Natural killer cell (primary cell): ENCODE data around the gene NBL1. TPM values are rescaled to one million over a fixed set of nuclear protein-coding genes. Genes with fewer than 3 reads are reported as not detected.

Source experiments
- ATAC-seq, 3 donors: fragments of 150-1000 bp in 2 of 3; fragments of 200-7000 bp in 1 of 3; cut with Tn5 transposase; 1 replicate in 1 of 3; 2 replicates in 2 of 3; pipeline ENCODE4 v1.10.0; 2021; ENCODE audit warnings: mild to moderate bottlenecking in 2 of 3, moderate library complexity in 2 of 3
- DNase-seq, 2 donors: peaks; one replicate each; pipeline versions ENCODE4 v3.0.0 to v3.0.0-alpha.2; 2013 to 2021; ENCODE audit warnings: mixed read lengths in 1 of 2
- H3K27ac ChIP-seq: one replicate; pipeline ENCODE4 v1.5.1; 2013; ENCODE audit warnings: mild to moderate bottlenecking, low read length
- H3K27me3 ChIP-seq: one replicate; pipeline ENCODE4 v1.6.1; 2013; ENCODE audit warnings: low read length; ENCODE audit not compliant: control insufficient read depth, insufficient read depth
- H3K36me3 ChIP-seq: one replicate; pipeline ENCODE4 v1.6.1; 2013; ENCODE audit warnings: low read length; ENCODE audit not compliant: control insufficient read depth, insufficient read depth
- H3K4me1 ChIP-seq: one replicate; pipeline ENCODE4 v1.6.1; 2013; ENCODE audit warnings: low read length; ENCODE audit not compliant: control insufficient read depth, insufficient read depth
- H3K4me3 ChIP-seq: one replicate; pipeline ENCODE4 v1.5.1; 2013; ENCODE audit warnings: low read length
- H3K9me3 ChIP-seq: one replicate; pipeline ENCODE4 v1.6.1; 2013; ENCODE audit warnings: low read length; ENCODE audit not compliant: control insufficient read depth, insufficient read depth
- H3K27ac Mint-ChIP-seq, 2 donors: one replicate each; pipeline ENCODE4 v1.8.0; 2022; ENCODE audit warnings: mild to moderate bottlenecking in 2 of 2, mixed read lengths in 2 of 2, moderate library complexity in 1 of 2
- H3K27me3 Mint-ChIP-seq, 2 donors: one replicate each; pipeline ENCODE4 v1.8.0; 2022; ENCODE audit warnings: low read depth in 2 of 2, mixed read lengths in 2 of 2
- H3K36me3 Mint-ChIP-seq: one replicate; pipeline ENCODE4 v1.8.0; 2022; ENCODE audit warnings: mixed read lengths
- H3K4me1 Mint-ChIP-seq, 2 donors: one replicate each; pipeline ENCODE4 v1.8.0; 2022; ENCODE audit warnings: mixed read lengths in 2 of 2
- H3K4me3 Mint-ChIP-seq: one replicate; pipeline ENCODE4 v1.8.0; 2022; ENCODE audit warnings: mild to moderate bottlenecking, moderate library complexity, mixed read lengths
- H3K9me3 Mint-ChIP-seq, 2 donors: one replicate each; pipeline ENCODE4 v1.8.0; 2022; ENCODE audit warnings: mixed read lengths in 2 of 2
- CTCF ChIP-seq: fragments of 200-600 bp; IDR thresholded peaks from one replicate; pipeline ENCODE4 v1.8.0; 2022; ENCODE audit warnings: antibody characterized with exemption
- WGBS: methylation state at CpG from one replicate; pipeline ENCODE4 v1.1.7; 2013; ENCODE audit warnings: missing lambda C conversion rate; ENCODE audit not compliant: insufficient coverage; 5-methylcytosine and 5-hydroxymethylcytosine counted together
- intact Hi-C: fragments of 100-400 bp; cut with micrococcal nuclease; formaldehyde crosslinking; loops from one replicate; pipeline ENCODE4 v1.14.2; 2022
- total RNA-seq, 4 donors: library from RNA; stranded (reverse); fragments of 120-200 nt in 1 of 4; gene quantifications; one replicate each; pipeline versions ENCODE4 v1.2.3 to v1.2.4, GENCODE V29; 2013 to 2022

The NBL1 gene
- total RNA-seq, 3 donors from 2014 or later (not counting 1 experiment from before 2014, with no cell fraction given), result 10.7 to 18.4 (median 11.4) TPM

- Mint-ChIP-seq H3K27ac (no peak within 1 kb of the TSS), H3K9me3 (no peaks in the 10 kb centered on the region), H3K27me3 (peaks cover 25 to 41% of the 10 kb centered on the region in 2 donors), H3K4me3 (peak within 1 kb of the TSS; percentile 68), H3K4me1 (peaks cover 5 to 24% of the 10 kb centered on the region in 2 donors), H3K36me3 (no peaks in the 10 kb centered on the region)
- DNase-seq (peak in 1 of 2 donors; percentile 67), ATAC-seq (peak in 1 of 3 donors; percentile 36)
- 3% methylated on average over 80 of the region's 80 CpGs for WGBS
- H3K36me3 ChIP-seq, result no peaks in the 10 kb centered on the region
- no peak within 1 kb of the TSS for H3K4me3 ChIP-seq
- peaks cover 9% of the 10 kb centered on the region for H3K27me3 ChIP-seq
- intact Hi-C loops, result no loop called here
- TF ChIP-seq CTCF, result no peak
- no peaks in the 10 kb centered on the region for H3K9me3 ChIP-seq
- H3K4me1 ChIP-seq, result peaks cover 16% of the 10 kb centered on the region
- no peak within 1 kb of the TSS for H3K27ac ChIP-seq
Measured at GRCh38 chr1:19664453-19665185, 20.5 kb downstream of the NBL1 start, which contains the start of gene HTR6. TSS of gene HTR6 (plus strand) at chr1:19664875. CDS start at chr1:19665754, 879 bp downstream.

GRCh38 chr1:19665186-19665495 is 21.0 kb downstream of the NBL1 start:
- no peak for TF ChIP-seq CTCF
- 1% methylated on average over 23 of the region's 23 CpGs for WGBS
- Mint-ChIP-seq H3K4me1 (peaks cover 5 to 21% of the 10 kb centered on the region in 2 donors), H3K9me3 (no peaks in the 10 kb centered on the region), H3K27ac (no peak overlapping the region), H3K4me3 (peak overlapping the region; percentile 68), H3K36me3 (no peaks in the 10 kb centered on the region), H3K27me3 (peaks cover 30 to 46% of the 10 kb centered on the region in 2 donors)
- Histone ChIP-seq H3K4me1 (peaks cover 12% of the 10 kb centered on the region), H3K27me3 (peaks cover 9% of the 10 kb centered on the region), H3K27ac (no peak overlapping the region), H3K4me3 (no peak overlapping the region), H3K36me3 (no peaks in the 10 kb centered on the region), H3K9me3 (no peaks in the 10 kb centered on the region)
- DNase-seq (no peak), ATAC-seq (no peak)
- intact Hi-C loops, result no loop called here

- no peak overlapping the region for H3K27ac Mint-ChIP-seq
- peaks cover 5 to 21% of the 10 kb centered on the region in 2 donors for H3K4me1 Mint-ChIP-seq
- WGBS, result 22% methylated on average over 84 of the region's 84 CpGs
- no peaks in the 10 kb centered on the region for H3K9me3 ChIP-seq
- peak in 1 of 3 donors; percentile 46 for ATAC-seq
- H3K36me3 Mint-ChIP-seq, result no peaks in the 10 kb centered on the region
- TF ChIP-seq CTCF, result no peak
- H3K27me3 Mint-ChIP-seq, result peaks cover 31 to 47% of the 10 kb centered on the region in 2 donors
- no peaks in the 10 kb centered on the region for H3K9me3 Mint-ChIP-seq
- intact Hi-C loops, result no loop called here
- DNase-seq, result peak in 1 of 2 donors; percentile 44
- H3K4me3 ChIP-seq, result no peak overlapping the region
- H3K4me3 Mint-ChIP-seq, result peak overlapping the region; percentile 71
- H3K27ac ChIP-seq, result no peak overlapping the region
- peaks cover 9% of the 10 kb centered on the region for H3K27me3 ChIP-seq
- H3K4me1 ChIP-seq, result peaks cover 12% of the 10 kb centered on the region
- H3K36me3 ChIP-seq, result no peaks in the 10 kb centered on the region
Measured at GRCh38 chr1:19665496-19666465, 21.7 kb downstream of the NBL1 start.
